Measurements from ENCODE around the gene GTF2I. TPM values are rescaled to one million over a fixed set of nuclear protein-coding genes. Genes with fewer than 3 reads are reported as not detected.
"Not testable (repeated sequence)": the region's sequence is repeated elsewhere in the genome, so short reads cannot be mapped to it uniquely, and the experiment has no call there.

Gene GTF2I
- total RNA-seq, 1 donor: 67.9 TPM

DNA sequence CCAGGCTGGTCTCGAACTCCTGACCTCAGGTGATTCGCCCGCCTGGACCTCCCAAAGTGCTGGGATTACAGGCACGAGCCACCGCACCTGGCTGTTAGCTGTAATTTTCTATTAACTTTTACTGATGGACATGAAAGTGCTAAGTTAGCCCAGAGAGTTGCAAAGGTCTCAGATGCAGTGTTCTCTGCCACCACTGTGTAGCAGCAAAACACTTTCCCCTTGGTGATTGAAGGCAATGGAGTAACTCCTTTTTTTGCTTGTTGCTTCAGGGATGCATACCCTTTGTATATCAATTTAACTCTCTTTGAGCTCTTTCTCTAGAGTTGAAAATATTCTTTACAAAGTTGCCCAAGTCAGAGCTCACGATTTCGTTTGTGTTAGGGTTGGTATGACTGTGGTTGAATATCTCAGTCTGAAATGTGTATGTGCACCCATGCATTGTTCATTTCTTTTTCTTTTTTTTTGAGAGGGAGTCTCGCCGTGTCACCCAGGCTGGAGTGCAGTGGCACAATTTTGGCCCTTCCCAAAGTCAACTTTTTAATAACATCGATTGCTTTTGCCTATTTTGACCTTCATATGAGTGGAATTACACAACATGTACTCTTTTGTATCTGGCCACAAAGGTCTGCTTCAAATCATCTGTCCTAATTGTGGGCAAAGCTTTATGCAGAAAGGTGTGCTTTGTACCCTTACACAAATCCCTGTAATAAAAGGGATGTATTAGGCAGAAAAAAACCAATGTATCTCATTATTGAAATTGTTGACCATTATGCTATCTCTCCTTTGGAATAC is 52.6 kb downstream of the GTF2I start:
- peak in 2 of 3 donors; percentile 3 to 16 for DNase-seq (ENCODE audit: low read depth in 2 of 3, low spot score in 2 of 3)

DNA sequence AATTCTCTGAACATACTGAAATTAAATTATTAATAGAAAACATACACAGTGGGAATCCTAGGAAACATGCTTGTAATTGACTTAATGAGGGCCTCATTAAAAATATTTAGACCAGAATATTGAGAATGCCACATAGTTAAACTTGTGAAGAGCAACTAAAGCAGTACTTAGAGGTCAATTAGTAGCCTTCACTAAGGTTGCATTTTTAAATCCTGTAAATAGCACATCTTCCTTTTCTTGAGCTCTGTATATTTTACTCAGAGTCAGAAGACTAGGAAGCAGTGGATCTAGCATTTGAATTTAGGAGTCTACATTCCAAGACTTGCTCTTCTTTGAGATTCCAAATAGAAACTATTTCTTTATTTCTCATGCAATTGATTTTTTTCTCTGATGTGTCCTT is 56.0 kb downstream of the GTF2I start:
- DNase-seq (ENCODE audit: low read depth in 2 of 3, low spot score in 2 of 3): no peak

DNA sequence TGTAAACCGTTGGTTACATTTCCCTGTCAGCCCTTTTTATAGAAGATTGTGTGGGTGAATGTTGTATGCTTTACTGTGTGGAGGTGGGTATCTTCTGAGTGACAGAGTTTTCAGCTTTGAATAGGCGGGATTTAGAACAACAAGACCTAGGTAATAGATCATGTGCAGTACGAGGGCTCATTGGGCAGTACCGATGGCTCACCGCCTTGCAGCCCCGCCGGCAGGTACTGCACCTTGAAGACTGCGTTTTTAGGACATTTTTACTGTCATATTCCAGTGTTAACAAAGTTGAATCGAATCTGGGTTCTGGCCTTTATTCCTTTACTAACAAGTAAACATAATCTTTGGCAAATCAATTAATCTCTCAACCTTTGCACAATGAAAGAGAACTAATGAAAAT is 60.4 kb downstream of the GTF2I start:
- no peak for DNase-seq (ENCODE audit: low read depth in 2 of 3, low spot score in 2 of 3)

DNA sequence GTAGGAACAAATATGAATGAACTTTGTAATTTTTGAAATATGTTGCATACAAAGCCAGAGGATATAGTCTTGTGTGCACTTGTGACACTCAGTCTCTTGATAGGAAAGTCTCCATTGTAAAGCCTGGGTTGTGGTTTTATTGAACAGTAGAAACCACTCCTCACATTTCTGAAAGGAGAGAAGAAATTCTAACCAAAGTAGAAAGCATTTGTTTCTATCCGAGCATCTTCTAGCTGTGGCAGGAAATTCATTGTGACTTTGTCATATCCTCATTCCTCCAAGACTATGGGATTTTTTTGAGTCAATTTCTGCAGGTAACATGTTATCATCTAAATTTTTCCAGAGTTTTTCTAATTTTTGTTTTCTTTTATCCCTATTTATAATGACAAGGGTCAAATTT is 60.8 kb downstream of the GTF2I start:
- no peak for DNase-seq (ENCODE audit: low read depth in 2 of 3, low spot score in 2 of 3)

DNA sequence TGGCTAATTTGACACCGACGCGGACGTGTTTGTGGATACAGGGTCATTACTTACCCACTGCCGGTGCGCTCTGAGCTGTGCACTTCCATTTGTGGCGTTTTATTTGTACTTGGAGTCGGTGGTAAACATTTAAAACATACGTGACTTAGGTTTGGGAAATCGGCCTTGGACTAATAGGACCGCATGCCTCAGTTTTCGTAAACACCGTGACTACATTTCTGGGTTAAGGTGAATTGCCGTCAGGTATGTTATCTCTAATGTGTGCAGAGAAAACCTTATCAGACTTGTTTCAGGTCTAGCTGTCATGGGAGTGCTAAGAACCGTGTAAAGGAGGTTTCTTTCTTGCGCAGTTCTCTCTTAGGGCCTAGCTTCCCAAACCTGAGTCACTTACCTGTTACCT is 64.6 kb downstream of the GTF2I start:
- no peak for DNase-seq (ENCODE audit: low read depth in 2 of 3, low spot score in 2 of 3)

DNA sequence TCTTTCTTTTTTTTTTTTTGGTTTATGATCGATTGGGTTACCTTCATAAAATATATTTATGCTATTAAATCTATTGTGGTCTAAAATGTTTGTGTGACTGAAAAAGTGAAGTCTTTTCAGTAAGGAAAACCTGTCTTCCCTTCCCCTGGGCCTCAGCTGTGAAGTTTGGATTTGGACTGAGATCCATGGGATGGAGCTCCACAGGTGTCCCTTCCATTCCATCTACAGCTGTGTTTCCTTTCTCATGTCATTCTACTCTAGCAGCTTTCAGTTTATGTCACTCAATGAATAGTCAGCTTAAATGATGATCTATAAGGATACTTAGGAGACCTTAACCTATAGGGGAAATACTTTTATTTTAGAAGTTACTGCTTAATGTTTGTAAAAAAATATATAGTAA is 68.3 kb downstream of the GTF2I start:
- no peak for DNase-seq (ENCODE audit: low read depth in 2 of 3, low spot score in 2 of 3)

DNA sequence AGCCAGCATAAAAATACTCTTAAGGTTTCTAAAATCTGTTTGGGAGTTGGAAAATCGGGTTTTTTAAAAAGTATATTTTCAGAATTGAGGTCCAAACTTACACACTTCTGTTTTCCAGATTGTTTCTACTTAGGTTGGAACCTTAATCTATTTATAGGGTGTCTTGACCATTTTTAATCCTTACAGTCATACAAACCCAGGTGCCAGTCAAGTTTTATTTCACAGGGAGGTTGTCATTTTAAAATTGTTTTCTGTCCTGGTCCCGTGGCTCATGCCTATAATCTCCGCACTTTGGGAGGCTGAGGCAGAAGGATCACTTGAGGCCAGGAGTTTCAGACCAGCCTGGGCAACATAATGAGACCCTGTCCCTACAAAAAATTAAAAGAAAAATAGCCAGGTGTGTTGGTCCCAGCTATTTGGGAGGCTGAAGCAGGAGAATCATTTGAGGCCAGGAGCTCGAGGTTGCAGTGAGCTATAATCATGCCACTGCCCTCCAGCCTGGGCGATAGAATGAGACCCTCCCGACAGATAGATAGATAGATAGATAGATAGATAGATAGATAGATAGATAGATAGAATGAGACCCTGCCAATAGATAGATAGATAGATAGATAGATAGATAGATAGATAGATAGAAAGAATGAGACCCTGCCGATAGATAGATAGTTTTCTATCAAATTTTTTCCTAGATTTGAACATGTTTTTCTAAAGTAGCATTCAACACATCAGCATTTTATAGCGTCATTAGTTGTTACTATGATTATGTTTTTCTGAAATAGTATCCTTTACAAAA is 69.0 kb downstream of the GTF2I start:
- no peak for DNase-seq (ENCODE audit: low read depth in 2 of 3, low spot score in 2 of 3)

DNA sequence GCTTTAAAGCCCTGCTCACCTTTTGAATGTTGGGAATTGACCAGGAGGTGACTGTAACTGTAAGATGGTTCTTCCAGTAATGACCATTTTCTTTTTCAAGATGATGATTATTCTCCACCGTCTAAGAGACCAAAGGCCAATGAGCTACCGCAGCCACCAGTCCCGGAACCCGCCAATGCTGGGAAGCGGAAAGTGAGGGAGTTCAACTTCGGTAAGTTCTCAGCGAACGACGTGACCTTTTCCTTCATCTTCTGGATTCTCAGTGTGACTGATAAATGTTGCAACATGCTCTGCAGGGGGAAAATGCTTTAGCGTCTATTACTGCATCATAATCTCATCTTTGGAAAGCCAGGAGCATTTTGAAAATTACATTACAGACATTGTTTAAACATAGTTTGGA is 71.2 kb downstream of the GTF2I start:
- DNase-seq (ENCODE audit: low read depth in 2 of 3, low spot score in 2 of 3): not testable (repeated sequence)

DNA sequence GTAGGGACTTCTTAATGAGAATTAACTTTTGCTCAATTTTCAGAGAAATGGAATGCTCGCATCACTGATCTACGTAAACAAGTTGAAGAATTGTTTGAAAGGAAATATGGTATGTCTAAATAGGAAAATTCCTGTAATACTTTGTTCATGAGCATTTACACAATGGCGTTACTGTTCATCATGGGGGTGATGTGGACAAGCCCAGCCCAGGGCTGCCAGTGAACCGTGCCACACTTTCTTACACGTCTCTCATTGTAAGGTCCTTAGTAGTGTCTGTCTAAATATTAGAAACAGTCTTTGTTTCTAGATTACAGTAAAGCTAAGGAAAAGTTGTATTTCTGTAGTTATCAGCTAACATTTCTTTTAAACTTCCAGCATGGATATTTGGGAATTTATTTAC is 72.7 kb downstream of the GTF2I start:
- DNase-seq (ENCODE audit: low read depth in 2 of 3, low spot score in 2 of 3): not testable (repeated sequence)

DNA sequence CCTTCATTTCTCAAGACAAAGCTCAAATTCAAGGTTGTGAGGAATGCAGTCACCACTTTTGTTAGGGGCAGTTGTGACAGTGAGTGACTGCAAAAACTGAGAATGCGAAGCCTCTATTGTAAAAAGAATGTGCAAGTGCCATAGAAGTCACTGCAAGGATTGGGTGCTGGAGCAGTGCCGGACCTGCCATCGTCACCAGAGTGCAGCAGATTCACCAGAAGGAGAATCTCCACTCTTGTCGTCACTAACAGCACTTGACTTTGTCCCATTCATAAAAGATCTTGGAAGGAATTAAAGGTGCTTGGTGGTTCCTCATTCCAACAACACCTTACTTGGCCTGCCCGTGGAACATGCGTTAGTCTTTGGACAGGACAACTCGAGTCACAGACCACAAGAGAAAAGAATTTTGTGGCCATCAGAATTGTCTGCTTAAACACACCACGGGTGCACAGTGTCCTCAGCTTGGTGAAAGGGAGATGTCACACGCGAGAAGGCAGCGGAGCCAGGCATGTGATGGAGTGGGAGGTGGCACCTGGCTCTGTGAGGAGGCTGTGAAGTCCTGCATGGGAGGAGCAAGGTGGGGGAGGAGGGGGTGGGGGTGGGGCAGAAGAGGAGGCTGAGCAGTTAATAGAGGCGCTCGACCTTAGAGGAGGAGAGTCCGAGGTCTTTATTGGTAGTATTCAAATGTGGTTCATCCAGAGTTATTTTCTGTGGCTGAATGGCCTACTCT is 82.6 kb downstream of the GTF2I start:
- DNase-seq (ENCODE audit: low read depth in 2 of 3, low spot score in 2 of 3): not testable (repeated sequence)

DNA sequence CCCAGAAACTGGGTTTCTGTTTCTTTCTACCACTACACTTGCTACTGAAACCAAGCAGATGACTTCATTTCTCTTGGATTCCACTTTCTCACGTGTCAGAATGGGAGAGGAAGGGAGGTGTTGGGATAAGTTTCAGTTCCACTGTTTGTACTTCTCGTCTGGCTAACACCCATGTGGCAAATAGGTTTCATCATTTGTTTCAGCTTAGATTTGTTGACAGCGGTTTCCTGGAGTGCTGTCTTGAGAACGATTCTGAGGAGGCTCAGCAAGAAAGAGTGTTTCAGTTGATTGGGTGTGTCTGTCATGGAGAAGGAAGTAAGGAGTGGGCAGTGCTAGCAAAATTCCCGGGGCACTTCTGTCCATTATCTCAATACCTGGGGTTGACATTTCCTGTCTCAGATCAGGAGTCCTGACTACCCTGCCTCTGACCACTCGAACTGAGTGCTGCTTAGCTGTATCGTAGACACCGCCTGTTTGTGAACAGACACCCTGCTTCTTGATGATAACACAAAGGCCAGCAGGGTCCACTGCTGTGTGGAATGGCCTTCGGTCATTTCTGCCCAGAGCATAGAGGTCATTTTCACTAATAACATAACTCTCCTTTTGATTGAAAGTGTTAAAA is 86.5 kb downstream of the GTF2I start:
- DNase-seq (ENCODE audit: low read depth in 2 of 3, low spot score in 2 of 3): not testable (repeated sequence)

DNA sequence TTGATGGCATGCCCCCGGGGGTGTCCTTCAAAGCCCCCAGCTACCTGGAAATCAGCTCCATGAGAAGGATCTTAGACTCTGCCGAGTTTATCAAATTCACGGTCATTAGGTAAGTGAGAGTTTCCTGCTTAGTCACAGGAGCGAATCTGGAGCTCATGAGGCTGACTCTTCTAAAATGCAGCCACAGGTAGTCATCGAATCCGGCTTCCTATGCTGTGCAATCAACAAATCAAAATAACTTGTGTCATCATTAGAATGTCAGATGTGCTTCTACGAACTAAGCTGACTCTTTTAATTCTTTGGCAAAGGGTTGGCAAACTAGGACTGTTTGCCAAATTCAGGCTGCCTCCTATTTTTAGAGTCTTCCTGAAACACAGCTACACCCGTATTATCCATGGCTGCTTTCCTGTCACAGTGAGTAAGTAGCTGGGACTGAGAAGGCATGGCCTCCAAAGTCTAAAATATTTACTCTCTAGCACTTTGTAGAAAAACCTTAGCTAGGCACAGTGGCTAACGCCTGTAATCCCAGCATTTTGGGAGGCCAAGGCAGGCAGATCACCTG is 96.5 kb downstream of the GTF2I start:
- DNase-seq (ENCODE audit: low read depth in 2 of 3, low spot score in 2 of 3): not testable (repeated sequence)

DNA sequence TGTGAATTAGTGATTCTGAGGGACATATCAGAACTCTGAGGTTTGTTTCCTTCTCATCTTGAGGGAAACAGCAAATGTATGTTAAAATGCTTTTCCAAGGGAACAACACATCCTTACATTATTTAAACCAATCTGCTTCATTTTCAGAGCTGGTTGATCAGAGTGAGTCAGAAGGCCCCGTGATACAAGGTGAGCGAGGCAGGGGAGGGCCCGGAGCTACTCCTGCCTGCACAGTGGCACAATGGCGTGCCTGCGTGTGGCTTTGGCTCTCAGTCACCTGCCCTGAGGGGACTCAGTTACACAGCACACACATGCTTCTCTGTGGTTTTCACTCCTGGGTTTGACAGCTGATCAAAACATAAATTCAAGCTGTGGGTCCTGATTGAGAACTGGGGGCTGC is 99.2 kb downstream of the GTF2I start:
- not testable (repeated sequence) for DNase-seq (ENCODE audit: low read depth in 2 of 3, low spot score in 2 of 3)

DNA sequence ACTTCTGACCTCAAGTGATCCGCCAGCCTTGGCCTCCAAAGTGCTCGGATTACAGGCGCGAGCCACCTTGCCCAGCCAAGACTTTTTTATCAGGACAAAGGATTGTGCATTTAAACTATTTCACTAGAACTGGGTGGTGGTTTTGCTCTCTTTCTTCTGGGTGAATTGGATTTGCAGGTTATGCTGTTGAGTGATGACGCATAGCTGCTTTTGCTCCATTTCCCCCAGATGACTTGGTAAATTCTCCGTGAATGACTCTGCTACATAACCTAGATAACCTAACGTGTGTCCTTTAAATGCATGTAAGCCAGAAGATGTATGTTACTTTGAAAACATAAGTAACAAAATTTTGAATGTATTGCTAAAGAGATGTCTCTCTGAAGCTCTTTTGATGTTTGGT is 100.8 kb downstream of the GTF2I start:
- not testable (repeated sequence) for DNase-seq (ENCODE audit: low read depth in 2 of 3, low spot score in 2 of 3)

DNA sequence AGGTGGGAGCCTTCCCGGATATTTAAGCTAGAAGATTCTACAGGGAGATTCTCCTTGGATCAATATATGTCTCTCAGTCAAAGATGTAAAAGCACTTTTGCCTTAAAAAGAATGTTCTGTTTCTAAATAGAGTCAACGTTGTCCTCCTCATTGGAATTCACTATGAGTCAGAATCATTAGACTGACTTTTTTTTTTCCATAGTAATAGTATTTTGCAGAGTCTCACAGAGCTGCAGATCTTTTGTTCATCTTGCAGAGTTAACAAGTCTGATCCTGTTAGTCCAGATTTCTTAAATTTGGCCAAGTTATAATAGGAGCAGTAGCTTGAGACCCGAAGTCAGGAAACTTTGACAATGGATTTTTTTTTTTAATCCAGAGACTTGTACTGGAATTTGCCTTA is 101.5 kb downstream of the GTF2I start:
- DNase-seq (ENCODE audit: low read depth in 2 of 3, low spot score in 2 of 3): not testable (repeated sequence)

DNA sequence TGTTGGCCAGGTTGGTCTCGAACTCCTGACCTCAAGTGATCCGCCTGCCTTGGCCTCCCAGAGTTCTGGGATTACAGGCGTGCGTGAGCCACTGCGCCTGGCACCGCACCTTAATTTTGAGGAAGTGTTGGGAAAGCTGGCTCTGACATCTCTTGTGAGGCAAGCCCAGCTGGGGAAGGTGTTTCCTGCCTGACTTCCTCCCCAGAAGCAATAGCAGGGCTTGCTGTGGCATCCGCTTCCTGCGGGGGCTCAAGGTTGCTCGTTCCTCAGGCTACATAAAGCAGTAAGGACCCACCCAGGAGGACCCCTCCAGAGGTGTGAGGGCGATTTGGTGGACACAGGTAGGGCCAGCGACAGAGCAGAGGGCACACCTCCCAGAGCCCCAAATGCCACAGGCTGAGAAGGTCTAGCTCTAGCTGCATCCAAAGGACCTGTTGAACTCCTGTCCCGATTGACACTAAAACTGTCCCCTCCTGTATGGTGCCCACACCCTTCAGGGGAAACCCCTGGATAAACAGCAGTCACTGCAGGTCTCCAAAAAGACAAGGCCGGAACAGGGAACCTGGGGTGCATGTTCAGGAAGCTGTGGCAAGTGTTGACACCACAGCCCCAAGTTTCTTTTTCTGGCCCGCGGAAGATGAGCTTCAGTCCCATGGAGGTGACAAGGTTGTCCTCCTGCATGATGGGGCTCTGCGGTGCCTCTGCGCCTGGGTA is 107.8 kb downstream of the GTF2I start:
- not testable (repeated sequence) for DNase-seq (ENCODE audit: low read depth in 2 of 3, low spot score in 2 of 3)

DNA sequence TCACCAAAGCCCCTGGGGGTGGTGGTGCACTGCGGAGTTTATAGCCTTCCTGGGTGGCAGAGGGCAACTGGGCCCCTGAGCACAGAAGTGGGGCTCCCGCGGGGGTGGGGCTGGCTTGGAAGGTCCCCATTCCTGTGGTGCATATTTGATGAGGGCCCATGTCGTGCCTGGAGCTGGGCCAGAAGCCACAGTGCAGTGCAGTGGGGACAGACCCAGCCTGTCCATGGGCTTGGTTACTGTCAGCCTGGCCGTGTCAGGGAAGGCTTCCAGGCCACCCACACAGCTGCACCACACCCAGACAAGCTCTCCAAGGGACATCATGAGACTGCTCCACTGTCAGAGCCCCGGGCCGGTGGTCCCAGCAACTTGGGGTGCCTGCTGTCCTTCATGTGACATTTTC is 109.0 kb downstream of the GTF2I start:
- DNase-seq (ENCODE audit: low read depth in 2 of 3, low spot score in 2 of 3): not testable (repeated sequence)

DNA sequence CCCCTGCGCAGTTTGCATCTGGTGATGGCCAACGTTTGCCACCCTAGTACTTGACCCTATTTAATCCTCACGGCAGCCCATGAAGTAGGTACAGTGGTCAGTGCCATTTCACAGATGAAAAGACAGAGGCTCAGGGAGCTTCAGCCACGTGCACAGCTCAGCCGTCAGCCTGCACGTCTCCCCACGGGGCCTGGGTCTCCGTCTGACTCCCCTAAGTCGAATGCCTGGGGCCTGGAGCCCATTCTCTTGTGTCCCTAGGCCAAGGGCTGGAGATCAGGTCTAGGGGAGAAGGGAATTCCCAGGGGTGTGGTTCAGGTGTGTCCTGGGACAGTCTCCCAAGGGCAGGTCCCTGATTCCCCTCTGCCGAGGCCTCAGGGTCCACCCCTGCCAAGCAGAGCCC is 109.5 kb downstream of the GTF2I start:
- DNase-seq (ENCODE audit: low read depth in 2 of 3, low spot score in 2 of 3): not testable (repeated sequence)

DNA sequence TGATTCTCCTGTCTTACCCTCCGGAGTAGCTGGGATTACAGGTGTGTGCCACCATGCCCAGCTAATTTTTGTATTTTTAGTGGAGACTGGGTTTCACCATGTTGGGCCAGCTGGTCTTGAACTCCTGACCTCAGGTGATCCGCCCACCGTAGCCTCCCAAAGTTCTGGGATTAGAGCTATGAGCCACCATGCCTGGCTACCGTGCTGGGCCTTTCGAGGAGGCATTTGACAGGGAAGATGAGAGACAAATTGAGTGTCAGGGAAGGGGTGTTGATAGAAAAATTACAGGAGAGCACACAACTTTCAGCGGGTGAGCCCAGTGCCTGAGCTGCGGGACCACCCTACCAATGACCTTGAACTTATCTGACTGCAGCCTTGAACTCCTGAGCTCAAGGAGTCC is 112.5 kb downstream of the GTF2I start:
- DNase-seq (ENCODE audit: low read depth in 2 of 3, low spot score in 2 of 3): not testable (repeated sequence)

DNA sequence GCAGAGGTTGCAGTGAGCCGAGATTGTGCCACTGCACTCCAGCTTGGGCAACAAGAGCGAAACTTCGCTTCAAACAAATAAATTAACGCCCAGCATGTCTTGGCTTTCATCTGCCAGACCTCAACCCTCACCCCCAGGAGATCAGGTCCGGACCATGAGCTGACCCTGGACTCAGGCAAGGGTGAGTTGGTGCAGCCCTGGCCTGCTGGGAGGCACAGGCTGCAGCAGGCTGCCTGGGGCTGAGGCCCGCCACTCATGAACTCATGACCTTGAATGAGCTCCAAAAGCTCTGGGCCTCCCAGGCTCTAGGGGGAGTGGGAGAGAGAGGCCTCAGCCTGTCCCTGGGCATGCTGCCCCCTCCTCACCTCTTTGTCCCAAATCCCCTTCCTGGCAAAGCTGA is 114.6 kb downstream of the GTF2I start:
- DNase-seq (ENCODE audit: low read depth in 2 of 3, low spot score in 2 of 3): not testable (repeated sequence)

Measured in hematopoietic multipotent progenitor cell (in vitro differentiated cells).